Thyroid gland (tissue), 4 donors: ENCODE data around the gene HUWE1. TPM values are rescaled to one million over a fixed set of nuclear protein-coding genes. Genes with fewer than 3 reads are reported as not detected.

Source experiments
- DNase-seq, 2 donors: peaks; one replicate each; pipeline ENCODE4 v3.0.0-alpha.2; 2019
- H3K27ac ChIP-seq, 3 donors: fragments of 200-600 bp; sonication (generic); 1 replicate in 2 of 3; 2 replicates in 1 of 3; pipeline ENCODE4 v1.5.1; 2016 to 2019; ENCODE audit warnings: mild to moderate bottlenecking in 1 of 3, moderate library complexity in 1 of 3
- H3K27me3 ChIP-seq: fragments of 200-600 bp; sonication (generic); one replicate; pipeline ENCODE4 v1.5.1; 2019
- H3K36me3 ChIP-seq, 2 donors: fragments of 200-600 bp; sonication (generic); one replicate each; pipeline ENCODE4 v1.5.1; 2016 to 2019
- H3K4me1 ChIP-seq, 2 donors: fragments of 200-600 bp; sonication (generic); one replicate each; pipeline ENCODE4 v1.5.1; 2017 to 2019
- H3K4me3 ChIP-seq, 3 donors: fragments of 200-600 bp; sonication (generic); replicated peaks in 1 of 3; 1 replicate in 2 of 3; 2 replicates in 1 of 3; pipeline ENCODE4 v1.5.1; 2016; ENCODE audit warnings: mild to moderate bottlenecking in 1 of 3
- H3K9me3 ChIP-seq: fragments of 200-600 bp; sonication (generic); one replicate; pipeline ENCODE4 v1.5.1; 2017
- CTCF ChIP-seq, 6 experiments: fragments of 200-600 bp in 3 of 6; fragments of 450-650 bp in 3 of 6; sonication (generic) in 3 of 6; IDR thresholded peaks; one replicate each; pipeline ENCODE4 v1.5.1; 2016 to 2019; ENCODE audit warnings: antibody characterized with exemption in 6 of 6, mild to moderate bottlenecking in 2 of 6, inconsistent platforms in 1 of 6, moderate library complexity in 1 of 6
- POLR2A ChIP-seq, 2 donors: fragments of 450-650 bp; IDR thresholded peaks; one replicate each; pipeline ENCODE4 v1.6.1; 2017; ENCODE audit warnings: antibody characterized with exemption in 2 of 2, mild to moderate bottlenecking in 2 of 2, moderate library complexity in 1 of 2
- WGBS, 2 donors: methylation state at CpG; one replicate each; pipeline ENCODE4 v1.1.5; 2017; 5-methylcytosine and 5-hydroxymethylcytosine counted together
- intact Hi-C: fragments of 100-400 bp; cut with DNase I; formaldehyde crosslinking; loops from one replicate; pipeline ENCODE4 v1.15.1; 2023
- total RNA-seq, 4 donors: library from RNA; depleted of rRNA; stranded (reverse); fragments of >200 nt; gene quantifications; one replicate each; pipeline ENCODE4 v1.2.3, GENCODE V29; 2016

Gene HUWE1
- total RNA-seq, 4 donors from 2014 or later = 101 to 165 (median 151) TPM

- H3K27me3 ChIP-seq = no peaks in the 10 kb centered on the region
- H3K9me3 ChIP-seq = no peaks in the 10 kb centered on the region
- H3K27ac ChIP-seq = no peak overlapping the region
- intact Hi-C loops = no loop called here
- TF ChIP-seq CTCF (IDR thresholded peaks at IDR 0.05) = no peak
- no peak for TF ChIP-seq POLR2A (IDR thresholded peaks at IDR 0.05)
- no peak for DNase-seq
- no peak overlapping the region for H3K4me3 ChIP-seq
- H3K4me1 ChIP-seq = no peaks in the 10 kb centered on the region
- H3K36me3 ChIP-seq = no peaks in the 10 kb centered on the region
- WGBS, 2 donors = 88% methylated on average over 4 of the region's 4 CpGs
Measured at GRCh38 chrX:53704294-53704693, 17.8 kb upstream of the HUWE1 start.

GRCh38 chrX:53695946-53696549, 9.5 kb upstream of the HUWE1 start:
- DNase-seq = no peak
- Histone ChIP-seq H3K4me3 (no peak overlapping the region), H3K27me3 (no peaks in the 10 kb centered on the region), H3K4me1 (no peaks in the 10 kb centered on the region), H3K36me3 (no peaks in the 10 kb centered on the region), H3K27ac (no peak overlapping the region), H3K9me3 (no peaks in the 10 kb centered on the region)
- 59 to 61% methylated on average over 10 of the region's 10 CpGs for WGBS, 2 donors
- TF ChIP-seq POLR2A (IDR thresholded peaks at IDR 0.05) = no peak
- no peak for TF ChIP-seq CTCF (IDR thresholded peaks at IDR 0.05)
- intact Hi-C loops = no loop called here

- no peak for DNase-seq
- H3K9me3 ChIP-seq = no peaks in the 10 kb centered on the region
- TF ChIP-seq CTCF (IDR thresholded peaks at IDR 0.05) = no peak
- no peak for TF ChIP-seq POLR2A (IDR thresholded peaks at IDR 0.05)
- H3K4me3 ChIP-seq = no peak overlapping the region
- intact Hi-C loops = no loop called here
- WGBS, 2 donors = 100% methylated on average over 1 of the region's 1 CpG
- no peak overlapping the region for H3K27ac ChIP-seq
- no peaks in the 10 kb centered on the region for H3K4me1 ChIP-seq
- H3K27me3 ChIP-seq = no peaks in the 10 kb centered on the region
- no peaks in the 10 kb centered on the region for H3K36me3 ChIP-seq
Measured at GRCh38 chrX:53694642-53695041, 8.1 kb upstream of the HUWE1 start.

- H3K27ac ChIP-seq = no peak overlapping the region
- H3K4me1 ChIP-seq = peaks cover 0 to 6% of the 10 kb centered on the region in 2 donors
- intact Hi-C loops = no loop called here
- no peaks in the 10 kb centered on the region for H3K36me3 ChIP-seq
- no peaks in the 10 kb centered on the region for H3K27me3 ChIP-seq
- WGBS, 2 donors = 41 to 55% methylated on average over 7 of the region's 7 CpGs
- DNase-seq = no peak
- no peaks in the 10 kb centered on the region for H3K9me3 ChIP-seq
- TF ChIP-seq POLR2A (IDR thresholded peaks at IDR 0.05) (no peak), CTCF (IDR thresholded peaks at IDR 0.05) (no peak)
- no peak overlapping the region for H3K4me3 ChIP-seq
Measured at GRCh38 chrX:53688300-53688699, 1.8 kb upstream of the HUWE1 start.

DNA sequence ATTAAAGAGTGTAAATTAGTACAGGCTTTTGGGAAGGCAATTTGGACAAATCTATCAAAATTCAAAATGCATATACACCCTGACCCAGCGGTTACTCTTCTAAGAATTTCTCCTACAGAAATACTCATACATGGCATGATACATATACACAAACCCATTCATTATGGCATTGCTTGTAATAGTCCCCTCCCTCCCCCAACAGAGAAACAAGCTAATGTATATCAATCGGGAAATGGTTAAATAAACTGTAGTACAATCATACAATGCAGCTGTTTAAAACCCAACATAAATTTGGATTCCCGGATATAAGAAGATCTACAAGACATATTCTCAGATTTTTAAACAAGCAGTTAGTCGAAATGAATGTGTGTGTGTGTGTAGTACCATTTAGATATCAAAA, 808 bp downstream of the HUWE1 start:
- Histone ChIP-seq H3K4me3 (peak overlapping the region; percentile 0 to 47 (median 26)), H3K27me3 (no peaks in the 10 kb centered on the region), H3K4me1 (peaks cover 0 to 6% of the 10 kb centered on the region in 2 donors), H3K36me3 (no peaks in the 10 kb centered on the region), H3K9me3 (no peaks in the 10 kb centered on the region), H3K27ac (peak overlapping the region in 2 of 3 donors; percentile 60 to 79)
- DNase-seq = no peak
- TF ChIP-seq CTCF (IDR thresholded peaks at IDR 0.05) = no peak
- no peak for TF ChIP-seq POLR2A (IDR thresholded peaks at IDR 0.05)
- 0 to 1% methylated on average over 4 of the region's 4 CpGs for WGBS, 2 donors
- intact Hi-C loops = no loop called here
